ENCODE results near the gene OR4D6.
"Not testable (repeated sequence)": the region's sequence is repeated elsewhere in the genome, so short reads cannot be mapped to it uniquely, and the experiment has no call there.

OR4D6 gene

DNA sequence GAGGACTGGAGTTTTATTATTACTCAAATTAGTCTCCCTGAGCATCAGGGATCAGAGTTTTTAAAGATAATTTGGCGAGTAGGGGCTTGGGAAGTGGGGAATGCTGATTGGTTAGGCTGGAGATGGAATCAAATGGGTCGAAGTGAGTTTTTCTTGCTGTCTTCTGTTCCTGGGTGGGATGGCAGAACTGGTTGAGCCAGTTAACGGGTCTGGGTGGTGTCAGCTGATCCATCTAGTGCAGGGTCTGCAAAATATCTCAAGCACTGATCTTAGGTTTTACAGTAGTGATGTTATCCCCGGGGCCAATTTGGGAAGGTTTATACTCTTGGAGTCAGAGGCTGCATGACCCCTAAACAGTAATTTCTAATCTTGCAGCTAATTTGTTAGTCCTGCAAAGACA, 31.6 kb upstream of the OR4D6 start:
- TF ChIP-seq, protein P1, sequence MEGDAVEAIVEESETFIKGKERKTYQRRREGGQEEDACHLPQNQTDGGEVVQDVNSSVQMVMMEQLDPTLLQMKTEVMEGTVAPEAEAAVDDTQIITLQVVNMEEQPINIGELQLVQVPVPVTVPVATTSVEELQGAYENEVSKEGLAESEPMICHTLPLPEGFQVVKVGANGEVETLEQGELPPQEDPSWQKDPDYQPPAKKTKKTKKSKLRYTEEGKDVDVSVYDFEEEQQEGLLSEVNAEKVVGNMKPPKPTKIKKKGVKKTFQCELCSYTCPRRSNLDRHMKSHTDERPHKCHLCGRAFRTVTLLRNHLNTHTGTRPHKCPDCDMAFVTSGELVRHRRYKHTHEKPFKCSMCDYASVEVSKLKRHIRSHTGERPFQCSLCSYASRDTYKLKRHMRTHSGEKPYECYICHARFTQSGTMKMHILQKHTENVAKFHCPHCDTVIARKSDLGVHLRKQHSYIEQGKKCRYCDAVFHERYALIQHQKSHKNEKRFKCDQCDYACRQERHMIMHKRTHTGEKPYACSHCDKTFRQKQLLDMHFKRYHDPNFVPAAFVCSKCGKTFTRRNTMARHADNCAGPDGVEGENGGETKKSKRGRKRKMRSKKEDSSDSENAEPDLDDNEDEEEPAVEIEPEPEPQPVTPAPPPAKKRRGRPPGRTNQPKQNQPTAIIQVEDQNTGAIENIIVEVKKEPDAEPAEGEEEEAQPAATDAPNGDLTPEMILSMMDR (conservative IDR thresholded peaks at IDR 0.05), result no peak
- no peak for TF ChIP-seq ZFX (IDR thresholded peaks at IDR 0.05)
- H3K27ac ChIP-seq, result no peak overlapping the region

GRCh38 chr11:59426361-59427067, 30.2 kb upstream of the OR4D6 start, which contains the start of gene OR5A2:
OR5A2 (minus strand) TSS chr11:59426413; CDS start chr11:59422953, 3,460 bp downstream.
- no peak for TF ChIP-seq ZFX (IDR thresholded peaks at IDR 0.05)
- TF ChIP-seq, protein P1 (conservative IDR thresholded peaks at IDR 0.05), result no peak
- no peak within 1 kb of the TSS for H3K27ac ChIP-seq

DNA sequence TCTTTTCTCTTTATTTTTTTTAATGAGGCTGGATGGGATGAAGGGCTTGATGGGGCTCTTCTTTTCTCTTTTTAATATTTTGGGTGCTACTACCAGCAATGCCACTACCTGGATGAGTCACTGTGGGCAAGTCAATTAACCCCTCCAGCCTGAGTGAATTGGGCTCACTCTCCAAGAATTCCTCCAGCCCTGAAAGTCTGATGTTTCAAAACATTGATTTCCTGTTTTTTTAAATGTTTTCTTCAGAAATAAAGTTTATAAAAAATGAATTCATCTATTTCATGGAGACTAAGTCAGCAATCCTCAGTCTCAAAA, 29.7 kb upstream of the OR4D6 start:
- no peak overlapping the region for H3K27ac ChIP-seq
- no peak for TF ChIP-seq ZFX (IDR thresholded peaks at IDR 0.05)
- TF ChIP-seq, protein P1 (conservative IDR thresholded peaks at IDR 0.05), result no peak

GRCh38 chr11:59429924-59430516, 26.7 kb upstream of the OR4D6 start:
- TF ChIP-seq ZFX (IDR thresholded peaks at IDR 0.05), result no peak
- TF ChIP-seq, protein P1 (conservative IDR thresholded peaks at IDR 0.05), result peak; percentile 93
- H3K27ac ChIP-seq, result no peak overlapping the region

DNA sequence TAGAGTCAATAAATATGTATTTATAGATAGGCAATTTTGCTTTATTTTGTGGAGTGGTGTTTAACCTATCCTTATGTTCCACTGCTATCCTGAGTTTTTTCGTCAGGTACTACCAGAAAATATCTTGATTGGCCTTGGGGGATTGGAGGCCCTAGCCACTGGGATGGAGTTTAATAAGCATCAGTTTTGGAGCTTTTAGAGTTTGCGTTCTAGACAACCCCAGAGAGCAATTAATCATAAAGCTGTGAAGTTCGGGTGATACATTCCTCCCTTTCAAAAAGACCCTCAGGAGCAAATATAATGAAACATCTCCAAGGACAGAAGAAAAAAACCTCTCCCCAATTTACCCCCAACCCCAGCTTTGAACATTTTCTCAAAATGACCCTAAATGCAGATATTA, 20.6 kb upstream of the OR4D6 start, which contains the start of gene OR5A1:
Gene OR5A1 (plus strand): TSS at position 301 of the 400 bp plus-strand sequence. CDS start 6,700 bp downstream, outside the sequence.
- no peak within 1 kb of the TSS for H3K27ac ChIP-seq
- TF ChIP-seq ZFX (IDR thresholded peaks at IDR 0.05), result no peak
- TF ChIP-seq, protein P1 (conservative IDR thresholded peaks at IDR 0.05), result no peak

DNA sequence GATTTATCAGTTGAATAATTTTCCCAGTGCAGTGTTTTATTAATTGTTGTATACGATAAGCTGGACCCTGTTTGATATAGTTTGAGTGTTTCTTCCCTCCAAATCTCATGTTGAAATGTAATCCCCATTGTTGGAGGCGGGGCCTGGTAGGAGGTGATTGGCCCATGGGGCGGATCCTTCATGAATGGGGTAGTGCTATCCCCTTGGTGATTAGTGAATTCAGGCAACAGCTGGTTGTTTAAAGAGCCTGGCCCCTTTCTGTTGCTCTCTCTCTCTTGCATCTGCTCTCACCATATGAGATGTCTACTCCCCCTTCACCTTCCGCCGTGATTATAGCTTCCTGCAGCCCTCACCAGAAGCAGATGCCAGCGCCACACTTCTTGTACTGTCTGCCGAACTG, 19.0 kb upstream of the OR4D6 start:
- H3K27ac ChIP-seq, result no peak overlapping the region
- no peak for TF ChIP-seq ZFX (IDR thresholded peaks at IDR 0.05)
- TF ChIP-seq, protein P1 (conservative IDR thresholded peaks at IDR 0.05), result no peak

- not testable (repeated sequence) for H3K27ac ChIP-seq
Observed at GRCh38 chr11:59445624-59446023, 11.1 kb upstream of the OR4D6 start.

DNA sequence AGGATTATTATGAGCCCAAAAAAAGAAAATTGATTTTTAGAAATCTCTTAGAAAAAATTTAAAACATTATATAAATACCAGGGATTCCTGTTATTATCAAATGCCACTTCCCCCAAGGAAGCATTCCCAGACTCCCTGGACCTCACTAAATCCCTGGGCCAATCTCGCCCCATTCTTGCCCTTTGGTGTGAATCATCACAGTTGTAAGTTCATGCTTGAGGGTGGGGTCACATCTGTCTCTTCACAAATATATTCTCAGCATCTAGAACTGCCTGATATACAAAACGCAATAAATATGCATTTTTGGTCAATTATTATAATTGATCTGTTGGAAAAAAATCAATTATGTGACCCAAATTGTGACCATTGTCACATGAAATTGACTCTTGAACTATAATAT, 8.3 kb upstream of the OR4D6 start:
- no peak overlapping the region for H3K27ac ChIP-seq
- TF ChIP-seq ZFX (IDR thresholded peaks at IDR 0.05), result no peak
- TF ChIP-seq, protein P1 (conservative IDR thresholded peaks at IDR 0.05), result no peak
